BE2C (cell line): ENCODE data around the gene ELMOD1.
A peak's percentile ranks its signal among the peaks of the same experiment; 100 is the strongest.

Experiments used
- DNase-seq: peaks from one replicate; pipeline ENCODE4 v3.0.0-alpha.2; 2020
- H3K27me3 ChIP-seq: fragments of 250-450 bp; sonication (Bioruptor Pico); 2 replicates; pipeline ENCODE4 v1.5.1; 2020; ENCODE audit warnings: mild to moderate bottlenecking
- H3K36me3 ChIP-seq: fragments of 250-450 bp; sonication (Bioruptor Pico); 2 replicates; pipeline ENCODE4 v1.5.1; 2020; ENCODE audit warnings: mild to moderate bottlenecking
- H3K4me1 ChIP-seq: fragments of 250-450 bp; sonication (Bioruptor Pico); 2 replicates; pipeline ENCODE4 v1.5.1; 2020
- H3K4me3 ChIP-seq: 2 replicates; pipeline ENCODE4 v1.5.1; 2011; ENCODE audit warnings: low read depth, low read length
- H3K9me3 ChIP-seq: fragments of 250-450 bp; sonication (Bioruptor Pico); 2 replicates; pipeline ENCODE4 v1.5.1; 2020
- TF ChIP-seq, protein P1 (sequence below): IDR thresholded peaks from 2 replicates; pipeline ENCODE4 v1.5.1; 2012; ENCODE audit warnings: mild to moderate bottlenecking, low read depth, low read length

The ELMOD1 gene

DNA sequence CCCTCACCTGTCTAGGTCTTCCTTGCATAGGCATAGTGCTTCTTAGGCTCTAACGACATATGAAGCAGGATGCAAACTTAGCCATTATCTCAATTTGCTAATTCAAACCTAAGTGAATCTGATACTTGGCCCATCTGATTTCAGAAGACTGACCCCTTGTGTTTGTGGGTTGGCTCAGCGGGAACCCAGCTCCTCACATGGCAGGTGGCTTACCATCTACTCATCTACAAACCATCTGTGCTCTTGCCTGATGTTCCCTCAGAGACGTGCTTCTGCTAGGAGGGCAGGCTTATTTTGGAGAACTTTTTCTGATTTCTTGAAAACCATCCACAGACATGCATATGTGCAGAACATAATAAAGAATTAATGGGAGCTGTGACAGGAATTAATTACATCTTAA is 15.2 kb downstream of the ELMOD1 start:
- no peaks in the 10 kb centered on the region for H3K9me3 ChIP-seq
- peaks cover 38% of the 10 kb centered on the region for H3K27me3 ChIP-seq
- DNase-seq = no peak
- no peaks in the 10 kb centered on the region for H3K4me1 ChIP-seq
- H3K36me3 ChIP-seq = no peaks in the 10 kb centered on the region
- TF ChIP-seq, protein P1, sequence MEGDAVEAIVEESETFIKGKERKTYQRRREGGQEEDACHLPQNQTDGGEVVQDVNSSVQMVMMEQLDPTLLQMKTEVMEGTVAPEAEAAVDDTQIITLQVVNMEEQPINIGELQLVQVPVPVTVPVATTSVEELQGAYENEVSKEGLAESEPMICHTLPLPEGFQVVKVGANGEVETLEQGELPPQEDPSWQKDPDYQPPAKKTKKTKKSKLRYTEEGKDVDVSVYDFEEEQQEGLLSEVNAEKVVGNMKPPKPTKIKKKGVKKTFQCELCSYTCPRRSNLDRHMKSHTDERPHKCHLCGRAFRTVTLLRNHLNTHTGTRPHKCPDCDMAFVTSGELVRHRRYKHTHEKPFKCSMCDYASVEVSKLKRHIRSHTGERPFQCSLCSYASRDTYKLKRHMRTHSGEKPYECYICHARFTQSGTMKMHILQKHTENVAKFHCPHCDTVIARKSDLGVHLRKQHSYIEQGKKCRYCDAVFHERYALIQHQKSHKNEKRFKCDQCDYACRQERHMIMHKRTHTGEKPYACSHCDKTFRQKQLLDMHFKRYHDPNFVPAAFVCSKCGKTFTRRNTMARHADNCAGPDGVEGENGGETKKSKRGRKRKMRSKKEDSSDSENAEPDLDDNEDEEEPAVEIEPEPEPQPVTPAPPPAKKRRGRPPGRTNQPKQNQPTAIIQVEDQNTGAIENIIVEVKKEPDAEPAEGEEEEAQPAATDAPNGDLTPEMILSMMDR = peak; percentile 27; the same call in 1 of the 2 replicates
- H3K4me3 ChIP-seq = no peak overlapping the region

- Histone ChIP-seq H3K27me3 (peaks cover 34% of the 10 kb centered on the region), H3K4me3 (no peak overlapping the region), H3K9me3 (no peaks in the 10 kb centered on the region), H3K4me1 (no peaks in the 10 kb centered on the region), H3K36me3 (no peaks in the 10 kb centered on the region)
- TF ChIP-seq, protein P1 = no peak
- DNase-seq = no peak
Measured at GRCh38 chr11:107608809-107609208, 17.9 kb downstream of the ELMOD1 start.

DNA sequence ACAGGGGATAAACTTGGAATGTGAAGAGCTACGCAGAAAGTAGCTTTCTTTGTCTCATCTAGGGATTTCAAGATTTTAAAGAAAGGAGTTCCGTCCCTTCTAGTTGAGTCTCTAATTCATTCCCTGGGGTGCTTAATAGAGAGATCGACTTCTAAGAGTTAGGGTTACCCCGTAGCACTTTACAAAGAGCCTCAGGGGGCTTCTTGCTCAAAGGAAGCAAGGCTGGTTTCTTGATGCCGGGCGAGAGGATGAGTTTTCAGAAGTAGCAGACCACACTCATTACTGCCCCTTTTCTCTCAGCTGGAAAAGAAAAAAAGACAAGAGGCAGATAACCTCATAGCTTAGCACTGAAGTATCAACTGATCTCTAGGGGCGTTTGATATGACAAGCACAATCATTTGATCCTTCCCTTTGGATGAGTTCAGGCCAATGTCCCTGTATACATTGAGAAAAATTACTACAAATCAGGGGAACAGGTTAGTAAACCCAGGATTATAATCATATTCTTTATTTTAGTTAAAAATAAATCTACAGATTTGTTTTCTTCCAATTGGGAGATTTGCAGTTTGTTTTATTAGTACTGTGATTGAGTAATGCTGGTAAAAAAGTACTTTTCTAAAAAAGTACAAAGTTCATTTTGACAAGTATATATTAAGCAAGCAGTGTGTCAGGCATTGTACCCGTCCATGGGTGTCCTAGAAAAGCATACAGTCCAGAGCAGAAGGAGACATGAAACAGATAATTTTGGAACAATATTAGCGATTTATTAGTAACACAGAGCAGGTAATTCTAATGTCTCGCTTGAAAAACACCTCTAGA is 18.7 kb downstream of the ELMOD1 start:
- no peak for DNase-seq
- Histone ChIP-seq H3K4me1 (no peaks in the 10 kb centered on the region), H3K27me3 (peaks cover 34% of the 10 kb centered on the region), H3K36me3 (no peaks in the 10 kb centered on the region), H3K9me3 (no peaks in the 10 kb centered on the region), H3K4me3 (no peak overlapping the region)
- TF ChIP-seq, protein P1 = no peak

DNA sequence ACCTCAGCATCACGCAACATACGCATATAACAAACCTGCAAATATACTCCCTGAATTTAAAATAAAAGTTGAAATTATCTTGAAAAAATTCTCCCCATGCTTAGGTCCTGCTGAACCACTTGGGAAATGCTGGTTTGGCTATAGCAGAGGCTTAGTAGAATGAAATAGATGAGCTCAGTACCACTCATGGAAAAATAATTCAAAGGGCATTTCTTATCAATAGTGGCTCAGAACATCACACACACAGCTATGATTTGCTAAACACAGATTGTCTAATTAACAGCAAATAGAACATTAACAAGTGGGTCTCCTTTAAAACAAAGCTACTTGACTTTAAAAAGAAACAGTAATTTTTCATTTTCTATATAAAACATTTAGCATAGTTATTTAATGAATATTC is 21.5 kb downstream of the ELMOD1 start:
- no peaks in the 10 kb centered on the region for H3K9me3 ChIP-seq
- H3K27me3 ChIP-seq = peaks cover 27% of the 10 kb centered on the region
- TF ChIP-seq, protein P1 = no peak
- no peaks in the 10 kb centered on the region for H3K36me3 ChIP-seq
- no peak overlapping the region for H3K4me3 ChIP-seq
- DNase-seq = no peak
- H3K4me1 ChIP-seq = no peaks in the 10 kb centered on the region

DNA sequence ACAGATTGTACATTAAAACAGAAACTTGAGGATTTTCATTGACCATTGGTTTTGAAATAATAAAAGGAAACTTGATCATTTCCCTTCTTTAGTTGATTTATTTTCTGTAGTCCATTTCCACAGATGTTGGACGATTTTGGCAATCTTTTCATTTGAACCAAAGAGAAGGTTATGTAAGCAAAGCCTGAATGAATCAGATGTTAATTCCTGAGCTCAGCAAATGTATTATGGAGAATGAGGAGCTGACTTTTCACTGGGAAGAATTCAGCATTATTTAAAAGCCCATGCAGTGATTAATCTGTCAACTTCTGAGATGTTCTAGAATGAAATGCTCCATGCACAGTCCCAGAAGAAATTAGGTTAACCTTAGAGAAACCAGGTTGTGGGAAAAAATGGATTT is 29.0 kb downstream of the ELMOD1 start:
- no peaks in the 10 kb centered on the region for H3K4me1 ChIP-seq
- H3K36me3 ChIP-seq = no peaks in the 10 kb centered on the region
- no peak overlapping the region for H3K4me3 ChIP-seq
- TF ChIP-seq, protein P1 = no peak
- peaks cover 39% of the 10 kb centered on the region for H3K27me3 ChIP-seq
- DNase-seq = no peak
- H3K9me3 ChIP-seq = no peaks in the 10 kb centered on the region

GRCh38 chr11:107621081-107621480 is 30.1 kb downstream of the ELMOD1 start:
- Histone ChIP-seq H3K36me3 (no peaks in the 10 kb centered on the region), H3K4me3 (no peak overlapping the region), H3K9me3 (no peaks in the 10 kb centered on the region), H3K27me3 (peaks cover 51% of the 10 kb centered on the region), H3K4me1 (no peaks in the 10 kb centered on the region)
- DNase-seq = no peak
- TF ChIP-seq, protein P1 = no peak
